Activated CD4-positive, alpha-beta T cell treated with anti-CD3 and anti-CD28 coated beads for 4 hours (primary cell): ENCODE measurements around the gene FLACC1.
"Not testable (repeated sequence)": the region's sequence is repeated elsewhere in the genome, so short reads cannot be mapped to it uniquely, and the experiment has no call there.

Source experiments
- DNase-seq, 2 donors: peaks; one replicate each; pipeline ENCODE4 v3.0.0-alpha.2; 2020

Gene FLACC1

DNA sequence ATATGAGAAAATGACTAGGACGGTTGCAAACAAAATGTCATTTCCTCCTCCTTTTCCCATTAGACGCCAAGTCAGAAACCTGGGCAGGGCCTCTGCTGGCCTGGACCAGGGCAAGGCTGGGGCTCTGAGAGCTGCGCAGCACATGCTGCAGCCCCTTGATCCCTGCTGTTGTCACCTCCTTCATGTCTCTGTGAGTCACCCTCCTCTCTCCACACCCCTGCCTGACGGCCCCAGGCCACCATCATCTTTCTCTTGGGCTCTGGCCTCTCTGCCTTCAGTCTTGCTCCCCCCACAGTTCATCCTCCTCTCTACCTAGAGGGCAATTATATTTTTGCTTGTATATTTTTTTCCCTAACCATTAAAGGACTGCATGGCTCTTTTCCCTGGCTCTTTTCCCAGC, 10.0 kb downstream of the FLACC1 start:
- DNase-seq, result no peak

DNA sequence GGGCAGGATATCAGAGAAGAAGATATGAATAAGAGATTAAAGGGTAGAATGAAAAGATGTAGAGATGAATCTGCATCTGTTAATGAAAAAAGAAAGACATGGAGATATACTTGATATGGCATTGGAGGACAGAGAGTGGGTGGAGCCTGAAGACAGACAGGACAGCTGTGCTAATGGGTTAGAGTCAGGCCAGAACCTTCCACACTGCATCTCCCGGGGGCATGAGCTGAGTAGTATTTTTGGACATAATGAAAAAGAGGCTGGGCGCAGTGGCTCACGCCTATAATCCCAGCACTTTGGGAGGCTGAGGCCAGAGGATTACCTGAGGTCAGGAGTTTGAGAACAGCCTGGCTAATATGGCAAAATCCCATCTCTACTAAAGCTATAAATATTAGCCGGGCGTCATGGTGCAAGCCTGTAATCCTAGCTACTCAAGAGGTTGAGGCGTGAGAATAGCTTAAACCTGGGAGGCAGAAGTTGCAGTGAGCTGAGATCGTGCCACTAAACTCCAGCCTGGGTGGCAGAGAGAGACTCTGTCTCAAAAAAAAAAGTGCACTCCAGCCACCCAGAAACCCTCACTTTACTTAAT, 11.4 kb downstream of the FLACC1 start:
- no peak for DNase-seq

GRCh38 chr2:201344663-201345366, 12.3 kb downstream of the FLACC1 start:
- no peak for DNase-seq

GRCh38 chr2:201343559-201343958, 13.6 kb downstream of the FLACC1 start:
- DNase-seq, result no peak

DNA sequence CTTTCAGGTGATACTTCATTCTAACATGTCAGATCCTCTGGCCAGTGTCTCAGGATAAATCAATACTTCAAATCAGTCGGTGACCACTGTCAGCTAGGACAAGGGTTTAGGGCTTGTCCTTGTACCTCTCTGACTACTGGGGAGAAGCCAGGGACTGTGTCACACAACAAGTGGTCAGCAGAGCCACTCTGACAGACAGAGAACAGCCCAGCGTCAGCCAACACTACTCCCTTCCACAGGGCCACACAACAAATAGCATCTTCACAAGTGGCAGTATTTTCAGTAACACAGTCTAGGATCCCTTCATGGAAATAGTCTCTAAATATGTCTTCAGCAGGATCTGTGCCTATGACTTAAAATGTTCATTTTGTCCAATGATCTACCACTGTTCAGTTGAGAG, 14.2 kb downstream of the FLACC1 start:
- DNase-seq, result no peak

DNA sequence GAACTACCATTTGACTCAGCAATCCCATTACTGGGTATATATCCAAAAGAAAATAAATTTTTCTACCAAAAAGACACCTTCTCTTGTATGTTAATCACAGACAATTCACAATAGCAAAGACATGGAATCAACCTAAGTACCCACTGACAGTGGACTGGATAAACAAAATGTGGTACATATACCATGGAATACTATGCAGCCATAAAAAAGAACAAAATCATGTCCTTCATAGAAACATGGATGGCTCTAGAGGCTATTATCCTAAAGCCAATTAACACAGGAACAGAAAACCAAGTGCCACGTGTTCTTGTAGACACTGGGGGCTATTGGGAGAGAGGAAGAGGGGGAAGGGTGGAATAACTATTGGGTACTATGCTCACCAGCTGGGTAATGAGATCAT, 27.7 kb downstream of the FLACC1 start:
- no peak for DNase-seq

DNA sequence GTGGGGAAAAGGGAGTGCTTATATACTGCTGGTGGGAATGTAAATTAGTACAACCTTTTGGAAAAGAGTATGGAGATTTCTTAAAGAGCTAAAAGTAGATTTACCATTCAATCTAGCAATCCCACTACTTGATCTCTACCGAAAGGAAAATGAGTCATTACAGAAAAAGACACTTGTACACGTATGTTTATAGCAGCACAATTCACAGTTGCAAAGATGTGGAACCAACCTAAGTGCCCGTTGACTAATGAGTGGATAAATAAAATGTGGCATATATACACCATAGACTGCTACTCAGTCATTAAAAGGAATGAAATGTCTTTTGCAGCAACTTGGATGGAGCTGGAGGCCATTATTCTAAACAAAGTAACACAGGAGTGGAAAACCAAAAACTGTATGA, 29.5 kb downstream of the FLACC1 start:
- no peak for DNase-seq

DNA sequence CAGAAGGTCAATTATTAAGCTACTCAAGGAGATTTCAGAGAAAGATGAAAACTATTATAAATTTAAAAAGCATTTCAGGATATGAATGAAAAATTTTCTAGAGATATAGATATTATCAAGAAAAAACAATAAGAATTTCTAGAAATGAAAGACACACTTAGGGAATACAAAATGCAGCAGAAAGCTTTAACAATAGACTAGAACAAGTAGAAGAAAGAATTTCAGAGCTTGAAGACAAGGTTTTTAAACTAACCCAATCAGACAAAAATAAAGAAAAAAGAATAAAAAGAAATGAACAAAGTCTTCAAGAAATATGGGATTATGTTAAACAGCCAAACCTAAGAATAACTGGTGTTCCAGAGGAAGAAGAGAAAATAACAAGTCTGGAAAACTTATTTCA, 34.4 kb downstream of the FLACC1 start:
- DNase-seq, result no peak

DNA sequence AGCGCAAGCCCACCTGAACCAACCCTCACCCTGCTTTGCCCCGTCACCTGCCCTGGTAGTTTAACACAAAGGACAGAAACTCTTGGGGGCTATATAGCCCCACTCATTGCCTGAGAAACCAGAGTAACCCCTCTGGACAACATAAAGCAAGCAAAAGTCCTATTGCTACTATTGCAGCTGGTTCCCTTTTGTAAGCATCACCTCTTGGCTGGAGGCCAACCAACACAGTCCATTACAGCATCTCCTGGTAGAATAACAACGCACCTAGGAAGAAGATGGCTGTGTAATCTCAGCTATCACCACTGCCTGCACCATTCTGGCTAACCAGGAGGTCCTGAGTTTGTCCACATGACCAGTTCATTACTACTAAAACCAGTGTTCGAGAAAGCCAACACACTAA, 36.4 kb downstream of the FLACC1 start:
- no peak for DNase-seq

DNA sequence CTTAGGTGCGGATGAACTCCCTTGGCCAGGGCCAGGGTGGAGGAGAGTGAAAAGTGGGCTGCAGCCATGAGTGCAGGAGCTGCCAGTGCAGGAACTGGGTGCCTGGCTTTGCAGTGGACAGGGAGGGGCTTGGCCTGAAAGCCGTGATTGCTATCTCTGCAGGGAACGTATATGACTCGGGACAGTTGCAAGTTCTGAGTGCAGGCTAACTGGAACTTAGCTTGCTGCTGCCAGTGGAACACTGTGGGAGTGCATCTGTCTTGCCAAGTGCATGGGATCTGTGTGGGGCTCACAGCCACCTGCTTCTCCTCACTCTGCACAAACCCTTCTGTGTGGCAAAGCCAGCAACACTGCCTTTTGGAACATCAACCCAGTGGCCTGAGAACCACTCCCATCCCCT, 36.9 kb downstream of the FLACC1 start:
- no peak for DNase-seq

DNA sequence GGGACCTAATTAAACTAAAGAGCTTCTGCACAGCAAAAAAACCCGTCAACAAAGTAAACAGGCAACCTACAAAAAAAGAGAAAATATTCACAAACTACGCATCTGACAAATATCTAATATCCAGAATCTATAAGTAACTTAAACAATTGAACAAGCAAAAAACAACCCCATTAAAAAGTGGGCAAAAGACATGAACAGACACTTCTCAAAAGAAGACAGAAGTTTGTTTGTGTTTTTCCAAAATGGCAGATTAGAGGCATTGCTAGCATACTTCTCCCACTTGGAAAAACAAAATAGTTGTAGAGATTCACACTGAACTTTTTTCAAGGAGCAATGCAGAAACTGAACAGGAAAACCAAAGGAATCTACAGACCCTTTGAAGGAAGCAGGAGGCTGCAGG, 37.6 kb downstream of the FLACC1 start:
- no peak for DNase-seq

- no peak for DNase-seq
Measured at GRCh38 chr2:201313362-201313761, 43.8 kb downstream of the FLACC1 start.

DNA sequence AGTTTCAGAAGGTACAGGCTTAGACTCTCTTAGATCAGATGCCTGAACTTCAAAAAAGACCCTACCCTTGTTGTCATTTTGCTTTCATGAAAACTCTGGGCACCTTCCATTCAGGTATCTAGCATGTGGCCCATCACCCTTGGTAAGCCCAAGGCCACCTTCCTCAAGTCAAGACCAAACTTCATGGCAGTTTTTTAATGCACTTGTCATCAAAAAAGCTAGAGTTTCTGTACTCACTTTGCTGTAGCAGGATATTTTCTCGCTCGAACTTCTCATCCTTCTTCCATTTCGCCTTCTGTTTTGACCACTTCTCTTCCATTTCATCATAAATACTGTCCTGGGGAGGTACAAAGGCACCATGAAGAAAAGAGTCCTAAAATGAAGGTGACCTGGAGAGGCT, 48.2 kb downstream of the FLACC1 start:
- no peak for DNase-seq

- no peak for DNase-seq
Measured at GRCh38 chr2:201307876-201308275, 49.3 kb downstream of the FLACC1 start.

GRCh38 chr2:201299929-201300328, 57.2 kb downstream of the FLACC1 start:
- not testable (repeated sequence) for DNase-seq

DNA sequence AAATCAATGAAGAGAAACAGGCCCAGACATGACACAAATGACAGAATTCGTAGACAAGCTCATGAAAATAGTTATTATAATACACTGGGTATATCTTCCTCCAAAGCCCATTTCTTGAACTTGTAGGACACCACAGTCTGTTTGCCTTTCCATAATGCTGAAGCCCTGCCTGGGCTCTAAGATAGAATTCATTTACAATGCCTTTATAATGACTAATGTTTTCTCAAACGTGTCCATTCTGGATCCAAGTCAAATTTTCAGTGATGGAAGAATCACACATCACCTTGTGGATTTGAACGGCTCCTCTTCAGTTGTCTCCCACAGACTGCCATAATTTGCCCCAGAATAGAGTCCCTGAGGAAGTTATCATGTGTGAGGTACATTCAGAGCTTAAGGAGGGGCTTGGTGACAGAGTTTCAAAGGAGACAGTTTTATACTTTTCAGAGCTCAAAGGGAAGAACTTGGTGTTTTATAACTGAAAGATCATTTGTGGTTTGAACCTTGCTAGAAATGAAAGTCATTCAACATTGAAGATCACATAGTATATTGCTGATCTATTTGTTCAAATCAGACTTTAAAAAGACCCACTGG, 58.6 kb downstream of the FLACC1 start:
- no peak for DNase-seq

DNA sequence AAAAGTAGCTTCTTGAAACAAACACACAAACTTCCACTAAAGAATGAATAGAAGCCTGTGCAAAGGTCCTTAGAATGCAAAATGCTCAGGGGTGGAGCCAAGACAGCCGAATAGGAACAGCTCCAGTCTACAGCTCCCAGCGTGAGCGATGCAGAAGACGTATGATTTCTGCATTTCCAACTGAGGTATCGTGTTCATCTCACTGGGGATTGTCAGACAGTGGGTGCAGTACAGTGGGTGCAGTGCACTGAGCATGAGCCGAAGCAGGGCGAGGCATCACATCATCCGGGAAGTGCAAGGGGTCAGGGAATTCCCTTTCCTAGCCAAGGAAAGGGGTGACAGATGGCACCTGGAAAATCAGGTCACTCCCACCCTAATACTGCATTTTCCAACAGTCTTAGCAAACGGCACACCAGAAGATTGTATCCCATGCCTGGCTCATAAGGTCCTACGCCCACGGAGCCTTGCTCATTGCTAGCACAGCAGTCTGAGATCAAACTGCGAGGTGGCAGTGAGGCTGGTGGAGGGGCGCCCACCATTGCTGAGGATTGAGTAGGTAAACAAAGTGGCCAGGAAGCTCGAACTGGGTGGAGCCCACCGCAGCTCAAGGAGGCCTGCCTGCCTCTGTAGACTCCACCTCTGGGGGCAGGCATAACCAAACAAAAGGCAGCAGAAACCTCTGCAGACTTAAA, 66.5 kb downstream of the FLACC1 start:
- not testable (repeated sequence) for DNase-seq

GRCh38 chr2:201285499-201285898, 71.6 kb downstream of the FLACC1 start:
- DNase-seq, result no peak

DNA sequence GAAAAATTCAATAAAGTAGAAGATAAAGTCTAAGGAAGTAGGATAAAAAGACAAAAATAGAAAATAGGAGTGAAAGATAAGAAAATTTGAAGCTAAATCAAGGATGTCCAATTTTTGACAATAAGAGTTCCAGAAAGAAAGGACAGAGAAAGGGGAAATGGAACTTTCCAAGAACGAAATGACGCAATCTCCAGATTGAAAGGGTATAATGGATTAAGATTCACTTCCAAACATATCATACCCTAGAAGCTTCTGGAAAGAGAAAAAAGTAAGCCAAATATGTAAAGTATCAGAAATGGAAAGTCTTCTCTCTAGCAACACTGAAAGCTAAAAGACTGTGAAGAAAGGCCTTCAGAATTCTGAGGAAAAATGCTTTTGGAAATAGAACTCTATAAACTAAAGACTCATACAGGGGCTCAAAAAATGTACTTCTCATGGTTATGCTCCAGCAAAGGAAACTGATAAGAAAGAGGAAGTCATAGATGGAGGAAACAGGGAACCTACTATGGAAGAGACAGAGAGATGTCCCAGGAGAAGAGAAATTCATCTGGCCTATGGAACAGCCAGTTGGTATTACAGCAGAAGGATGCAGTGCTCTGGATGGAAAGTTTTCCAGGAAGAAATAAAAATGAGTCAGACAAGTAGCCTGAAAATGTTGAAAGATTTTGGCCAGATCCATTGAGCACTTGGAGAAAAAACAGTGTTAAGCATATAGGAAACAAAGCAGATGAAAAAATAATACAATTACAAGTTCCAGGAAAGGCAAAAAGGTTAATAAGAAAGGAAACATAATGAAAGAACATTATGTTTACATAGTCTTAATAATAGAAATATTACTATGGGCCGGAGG, 76.7 kb downstream of the FLACC1 start:
- no peak for DNase-seq

DNA sequence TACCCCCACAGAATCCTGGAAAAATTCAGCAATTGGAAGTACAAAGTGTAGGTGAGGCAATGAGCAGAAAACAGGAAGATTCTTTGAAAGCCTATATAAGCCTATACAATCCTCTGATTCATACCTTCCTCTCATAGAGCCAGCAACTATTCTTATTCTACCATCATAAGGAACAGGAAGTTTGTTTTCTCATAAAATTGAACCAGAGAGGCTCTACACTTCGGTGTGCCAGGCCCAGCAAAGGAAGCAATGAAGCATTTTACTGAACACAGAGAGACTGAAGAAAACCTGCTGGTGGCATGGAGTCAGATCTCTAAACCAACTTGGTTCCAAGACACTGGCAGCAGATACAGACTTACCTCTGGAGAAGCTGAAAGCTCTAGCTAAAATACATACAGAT, 78.1 kb downstream of the FLACC1 start:
- DNase-seq, result no peak

- no peak for DNase-seq
Measured at GRCh38 chr2:201276511-201276910, 80.6 kb downstream of the FLACC1 start.

GRCh38 chr2:201275990-201276389, 81.2 kb downstream of the FLACC1 start:
- DNase-seq, result no peak

DNA sequence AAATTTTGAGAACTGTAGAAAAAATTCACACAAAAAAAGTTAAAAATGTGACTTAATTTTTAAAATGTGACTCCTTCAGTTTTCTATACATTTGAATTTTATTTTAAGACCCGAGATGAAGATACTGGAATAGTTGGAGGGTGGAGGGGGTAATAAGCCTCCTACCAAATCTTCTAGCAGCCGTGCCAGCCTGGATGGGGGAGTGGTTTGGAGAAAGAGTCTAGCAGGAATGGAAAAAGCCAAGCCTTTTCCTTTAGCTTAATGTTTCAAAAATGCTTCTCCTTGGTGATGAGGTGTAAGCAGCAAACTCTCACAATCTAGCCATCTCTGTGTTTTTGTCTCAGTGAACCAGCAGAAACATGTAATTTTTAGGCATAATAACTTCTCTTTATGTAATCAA, 82.1 kb downstream of the FLACC1 start:
- DNase-seq, result no peak
